Fibroblast of peridontal ligament (primary cell): ENCODE results near the gene CSNK1D.

Experiments used
- DNase-seq: peaks from one replicate; pipeline ENCODE4 v3.0.0-alpha.2; 2010; ENCODE audit errors: extremely low read depth

CSNK1D gene

DNA sequence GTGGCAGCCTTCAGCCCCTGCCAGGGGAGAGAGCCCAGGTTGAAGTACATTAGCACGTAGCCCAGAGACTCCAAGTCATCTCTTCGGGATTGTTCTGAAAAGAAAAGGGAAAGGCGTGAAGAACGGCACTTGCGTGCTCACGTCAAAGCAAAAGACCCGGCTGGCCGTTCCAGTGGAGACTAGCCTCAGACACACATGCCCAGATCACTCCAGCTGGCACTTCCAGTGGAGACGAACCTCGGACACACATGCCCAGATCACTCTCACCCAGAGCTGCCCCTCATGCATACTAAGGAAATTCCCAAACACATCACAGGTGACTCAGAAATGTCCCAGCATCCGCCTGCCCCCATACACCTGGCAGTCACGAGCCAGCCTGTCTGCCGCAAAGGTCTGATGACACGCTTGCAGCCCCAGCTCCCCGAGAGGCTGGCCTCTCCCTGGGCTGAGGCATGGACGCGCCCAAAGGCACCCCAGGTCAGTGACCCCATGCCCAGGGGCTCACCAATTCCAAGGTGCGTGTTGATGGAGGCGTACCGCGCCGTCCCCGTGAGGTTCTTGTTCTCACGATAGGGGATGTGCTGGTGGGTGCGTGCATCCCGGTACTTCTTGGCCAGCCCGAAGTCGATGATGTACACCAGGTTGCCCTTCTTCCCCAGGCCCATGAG lies 20.9 kb downstream of the CSNK1D start:
- DNase-seq, result no peak

DNA sequence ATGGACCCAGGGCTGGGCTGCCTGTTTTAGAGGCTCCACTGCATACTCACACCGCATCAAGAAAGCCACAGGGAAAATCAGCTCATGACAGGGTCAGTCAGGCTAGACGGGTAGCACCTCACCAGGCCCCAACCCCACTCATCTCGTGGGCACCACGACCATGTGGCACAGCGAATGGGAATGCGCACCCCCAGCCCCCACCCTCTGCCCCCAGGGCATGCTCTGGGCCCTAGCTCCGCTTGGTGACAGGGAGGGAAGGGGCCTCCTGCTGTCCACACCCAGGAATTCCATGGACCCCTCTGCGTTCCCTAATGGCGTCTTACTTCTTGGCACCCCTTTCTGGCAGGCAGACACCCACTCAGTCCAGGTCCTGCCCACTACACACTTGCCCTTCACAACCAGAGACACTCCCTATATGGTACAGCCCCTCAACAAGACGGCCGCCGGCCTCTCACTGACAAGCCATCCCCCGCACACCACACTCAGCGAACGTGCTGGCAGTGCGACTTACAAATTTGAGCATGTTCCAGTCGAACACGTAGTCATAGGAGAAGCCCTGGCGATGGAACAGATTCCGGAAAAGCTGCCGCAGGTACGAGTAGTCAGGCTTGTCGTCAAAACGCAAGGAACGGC lies 22.5 kb downstream of the CSNK1D start:
- no peak for DNase-seq

DNA sequence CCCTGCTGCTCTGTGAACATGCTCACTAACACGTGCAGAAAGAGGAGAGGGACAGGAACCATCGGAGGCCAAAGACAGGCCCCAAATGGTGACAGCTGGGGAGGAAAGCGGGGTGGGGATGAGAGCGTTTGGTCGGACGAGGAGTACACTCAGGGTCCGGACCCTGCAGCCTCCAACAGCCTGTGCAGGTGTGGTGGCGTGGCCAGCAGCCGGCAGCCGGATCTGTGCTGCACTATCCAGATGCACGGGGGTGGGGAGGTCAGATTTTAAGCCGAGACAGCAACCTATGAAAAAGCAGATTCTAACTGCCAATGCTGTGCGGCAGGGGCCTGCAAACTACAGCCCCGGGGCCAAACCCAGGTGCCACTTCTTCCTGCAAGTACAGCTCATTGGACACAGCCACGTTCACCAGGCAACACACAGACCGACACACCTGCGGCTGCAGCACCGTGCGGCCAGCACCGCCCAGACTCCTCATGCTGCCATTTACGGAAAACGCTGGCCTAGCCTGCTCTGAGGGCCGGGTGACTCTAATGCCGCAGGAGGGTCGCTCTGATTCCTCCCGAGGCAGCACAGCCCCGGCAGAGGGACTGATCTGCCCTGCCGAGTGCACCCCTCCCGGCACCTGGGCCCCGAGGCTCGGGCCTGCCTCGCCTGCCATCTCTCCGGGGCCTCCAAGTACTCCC lies 23.5 kb downstream of the CSNK1D start:
- no peak for DNase-seq

DNA sequence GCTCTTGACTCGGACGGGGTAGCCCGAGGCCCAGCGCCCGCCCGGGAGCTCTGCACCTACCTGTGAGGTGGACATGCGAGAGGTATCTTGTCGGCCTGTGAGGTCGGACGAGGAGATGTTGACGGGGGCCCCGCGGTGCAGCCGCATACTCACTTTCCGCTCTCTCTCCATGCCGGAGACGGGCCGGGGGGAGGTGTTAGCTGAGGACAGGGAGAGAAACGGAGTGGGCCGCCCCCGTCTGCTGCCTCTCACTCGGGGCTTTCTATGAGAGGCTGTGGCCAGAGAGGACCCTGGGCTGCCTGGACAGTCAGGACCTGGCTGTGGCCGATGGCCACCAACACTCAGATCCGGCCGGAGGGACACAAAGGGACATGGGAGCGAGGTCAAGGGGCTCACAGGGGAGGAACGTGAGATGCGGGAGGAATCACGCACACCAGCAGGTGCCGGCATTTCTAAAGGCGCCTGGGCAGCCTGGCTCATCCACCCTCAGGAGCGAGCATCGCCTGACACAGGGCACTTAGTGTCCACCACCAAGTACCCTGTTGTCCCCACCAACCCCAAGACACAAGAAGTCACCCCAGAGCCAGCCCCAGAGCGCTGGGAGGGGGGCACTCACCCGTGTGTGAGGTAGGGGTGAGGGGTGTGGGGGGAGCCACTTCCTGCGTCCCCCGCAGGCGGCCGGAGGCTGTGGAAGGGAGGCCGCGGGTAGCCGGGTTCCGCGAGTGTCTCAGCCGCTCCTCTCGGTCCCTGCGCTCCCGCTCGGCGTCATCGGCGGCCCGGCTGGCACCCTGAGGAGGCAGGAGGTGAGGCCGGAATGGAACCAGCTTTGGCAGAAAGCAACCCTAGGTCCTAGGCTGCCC lies 24.5 kb downstream of the CSNK1D start:
- no peak for DNase-seq

DNA sequence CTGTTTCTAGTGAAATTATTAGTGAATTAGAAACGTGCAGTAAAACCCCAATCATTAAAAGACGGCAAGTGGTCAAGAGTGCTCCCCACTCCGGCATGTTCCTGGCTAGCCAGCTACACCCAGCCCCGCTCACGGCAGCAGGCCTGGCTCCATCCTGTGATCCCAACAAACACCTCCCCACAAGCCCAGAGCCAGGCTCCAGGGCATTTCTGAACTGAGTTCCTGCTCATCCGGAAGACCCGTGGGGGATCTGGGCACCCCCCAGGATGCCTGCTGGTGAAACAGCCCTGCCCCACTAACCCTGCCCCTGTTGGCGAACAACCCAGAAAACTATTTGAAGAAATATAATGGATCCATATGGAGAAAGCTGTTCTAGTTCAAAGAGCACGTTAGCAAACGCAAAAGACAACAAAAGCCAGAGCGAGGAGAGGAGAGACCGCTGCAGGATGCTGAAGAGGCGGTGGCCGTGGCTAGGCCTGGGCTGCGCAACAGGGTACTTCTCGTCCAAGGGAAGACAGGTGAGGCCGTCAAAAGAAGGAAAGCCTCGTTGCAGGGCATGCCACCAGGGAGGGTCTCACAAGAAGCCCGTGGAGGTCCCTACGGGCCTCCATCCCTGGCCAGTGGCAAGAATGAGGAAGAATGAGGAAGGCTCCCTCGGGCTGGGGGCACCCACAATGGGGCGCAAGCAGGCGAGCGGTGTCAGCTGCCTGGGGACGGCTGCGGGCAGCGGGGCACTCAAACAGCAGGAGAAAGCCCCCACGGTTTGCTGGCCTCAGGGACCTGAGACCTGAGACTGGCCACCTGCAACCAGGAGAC lies 25.4 kb downstream of the CSNK1D start:
- DNase-seq, result no peak

DNA sequence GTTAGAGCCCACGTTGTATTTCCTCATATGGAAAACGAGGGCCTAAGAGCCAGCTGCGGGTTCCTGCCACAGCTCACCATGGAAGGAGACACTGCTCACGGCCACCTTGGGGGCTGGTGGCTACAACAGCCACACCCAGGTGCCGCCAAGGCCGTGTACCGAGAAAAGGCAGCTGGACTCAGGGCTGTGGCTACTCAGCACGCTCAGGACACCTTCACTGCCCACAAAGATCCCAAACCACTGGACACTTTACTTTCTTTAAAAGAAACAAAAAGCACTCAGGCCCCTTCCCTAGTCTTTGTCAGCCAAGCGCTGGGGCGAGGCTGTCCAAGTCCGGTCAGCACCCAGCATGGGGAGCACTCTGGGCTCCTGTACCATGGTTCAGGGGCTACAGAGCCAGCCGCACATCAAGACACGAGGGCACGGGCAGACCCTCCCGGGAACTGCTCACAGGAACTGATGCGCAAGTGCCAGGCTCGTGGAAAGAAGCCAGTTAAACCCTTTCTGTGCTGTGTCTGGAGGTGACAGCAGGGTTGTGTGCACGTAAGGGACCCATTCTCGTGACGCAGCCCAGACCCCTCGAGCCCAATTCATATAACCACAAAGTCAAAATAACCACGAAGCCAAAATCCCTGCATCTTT lies 26.2 kb downstream of the CSNK1D start:
- DNase-seq, result no peak

DNA sequence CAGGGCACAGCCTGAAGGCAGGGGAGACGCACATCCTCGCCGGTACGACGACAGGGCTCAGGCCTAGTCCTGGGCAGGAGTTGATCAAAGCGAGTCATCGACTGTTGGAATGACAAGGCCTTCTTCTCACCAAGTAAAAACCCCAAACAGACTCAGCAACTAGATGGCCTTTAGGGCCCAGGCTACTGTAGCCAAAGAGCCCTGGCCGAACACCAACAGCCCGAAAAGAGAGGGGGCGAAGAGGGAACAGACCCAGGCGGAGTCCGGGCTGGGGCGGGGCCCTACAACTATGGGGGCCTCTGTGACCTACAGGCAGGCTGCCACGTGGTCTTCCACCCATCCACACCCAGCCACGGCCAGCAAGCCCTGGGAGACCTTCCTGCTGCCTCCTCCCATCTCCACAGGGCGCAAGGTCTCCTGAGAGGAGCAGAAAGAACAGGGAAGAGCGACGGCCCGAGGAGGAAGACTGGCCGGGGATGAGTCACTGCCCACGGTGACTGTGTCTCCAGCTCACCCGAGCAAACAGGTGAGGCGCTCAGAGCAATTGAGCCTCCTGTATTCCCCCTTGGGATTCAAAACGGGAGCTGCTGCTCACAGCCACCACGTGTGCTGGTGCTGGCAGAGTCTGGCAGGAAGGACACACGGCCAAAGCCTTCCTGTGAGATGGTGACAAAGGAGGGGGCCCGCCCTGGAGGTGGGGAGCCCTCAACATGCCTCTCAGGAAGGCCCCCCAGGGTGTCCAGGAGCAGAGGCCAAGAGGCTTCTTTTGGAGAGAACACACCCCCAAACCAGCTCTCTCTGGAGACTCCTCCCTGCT lies 26.9 kb downstream of the CSNK1D start:
- DNase-seq, result peak; percentile 39

DNA sequence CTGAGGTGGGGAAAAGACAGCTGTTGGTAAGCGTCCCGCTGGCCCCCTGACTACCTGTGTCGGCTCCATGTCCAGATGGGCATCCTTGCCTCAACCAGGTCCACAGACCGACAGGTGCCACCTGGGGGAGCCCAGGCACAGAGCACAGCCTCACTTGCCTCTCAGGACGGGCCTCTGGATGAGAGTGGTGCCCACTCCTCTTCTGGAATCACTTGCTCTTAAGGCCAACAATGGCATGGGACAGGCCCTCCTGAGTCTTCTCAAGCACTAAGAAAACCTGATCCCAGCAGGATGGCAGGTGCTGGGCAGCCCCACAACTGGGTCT lies 27.5 kb downstream of the CSNK1D start:
- DNase-seq, result no peak

DNA sequence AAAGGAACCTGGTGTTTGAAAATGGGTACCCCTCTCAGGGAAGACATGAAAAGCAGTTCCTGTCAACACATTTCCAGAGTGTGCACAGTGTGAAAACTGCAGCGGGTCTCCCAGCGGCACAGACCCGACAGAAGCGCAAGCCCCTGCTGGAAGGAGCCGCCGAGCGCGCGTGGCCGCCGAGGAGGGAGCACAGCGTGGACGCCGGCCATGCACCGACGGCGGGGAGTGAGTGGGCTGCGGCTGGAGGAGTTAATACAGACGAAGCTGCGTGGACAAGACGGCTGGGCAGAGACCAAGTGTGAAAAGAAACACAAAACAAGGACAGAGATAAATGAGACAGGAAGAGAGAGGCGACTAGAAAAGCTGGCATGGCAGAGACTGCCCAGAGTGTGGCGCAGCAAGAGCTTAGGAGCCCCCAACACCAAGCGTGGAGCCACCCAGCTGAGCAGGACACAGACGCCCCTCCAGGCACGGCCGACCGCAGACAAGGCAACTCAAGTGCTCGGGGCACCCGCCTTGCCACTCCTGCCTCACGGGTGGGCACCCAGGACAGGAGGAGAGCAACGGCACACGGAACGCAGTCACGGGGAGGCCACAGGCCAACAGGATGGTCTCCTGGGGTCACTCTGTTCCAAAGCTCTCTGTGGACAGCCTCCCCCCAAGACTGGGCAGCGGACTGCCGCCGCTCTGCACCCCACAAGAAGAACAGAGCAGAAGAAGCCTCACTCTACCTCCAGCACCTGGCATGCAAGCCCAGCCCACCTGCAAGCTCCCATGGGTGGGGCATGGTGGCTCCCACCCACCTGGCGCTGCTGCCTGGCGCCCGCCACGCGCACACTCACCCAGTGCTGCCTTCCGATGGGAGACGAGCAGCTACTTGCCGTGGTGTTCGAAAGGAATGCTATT lies 28.1 kb downstream of the CSNK1D start:
- no peak for DNase-seq

DNA sequence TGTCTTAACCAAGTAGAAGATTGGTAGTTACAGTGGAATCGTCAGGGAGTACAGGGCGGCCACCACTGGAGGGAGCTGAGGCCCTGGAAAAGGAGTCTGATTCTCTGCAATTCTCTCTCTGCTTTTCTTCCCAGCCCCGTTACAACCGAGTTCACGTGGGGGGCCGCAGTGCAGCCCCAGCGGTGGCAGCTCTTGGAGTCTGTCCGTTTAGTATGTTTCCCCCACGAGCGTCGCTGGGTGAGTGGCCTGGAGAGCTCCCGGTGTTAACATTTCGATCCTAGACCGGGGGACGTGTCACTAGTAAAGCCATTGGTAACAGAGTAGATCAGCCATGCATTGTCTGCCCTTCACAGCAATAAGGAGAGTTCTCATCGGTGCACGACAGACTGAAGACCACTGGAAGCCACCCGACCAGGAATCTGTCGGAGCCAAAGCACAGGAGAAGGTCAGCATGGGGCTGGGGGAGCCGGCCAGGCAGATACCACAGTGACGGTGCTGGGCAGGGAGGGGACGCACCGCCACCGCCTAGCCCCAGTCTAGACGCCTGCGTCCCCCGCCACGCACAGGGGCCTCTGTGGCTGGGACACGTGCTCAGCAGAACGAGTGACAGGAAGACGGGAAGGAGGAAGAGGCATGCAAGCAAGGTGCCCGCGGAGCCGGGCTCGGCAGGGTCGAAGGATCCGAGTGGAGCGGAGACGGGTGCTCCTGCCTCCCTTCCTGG lies 28.9 kb downstream of the CSNK1D start:
- DNase-seq, result peak; percentile 56

DNA sequence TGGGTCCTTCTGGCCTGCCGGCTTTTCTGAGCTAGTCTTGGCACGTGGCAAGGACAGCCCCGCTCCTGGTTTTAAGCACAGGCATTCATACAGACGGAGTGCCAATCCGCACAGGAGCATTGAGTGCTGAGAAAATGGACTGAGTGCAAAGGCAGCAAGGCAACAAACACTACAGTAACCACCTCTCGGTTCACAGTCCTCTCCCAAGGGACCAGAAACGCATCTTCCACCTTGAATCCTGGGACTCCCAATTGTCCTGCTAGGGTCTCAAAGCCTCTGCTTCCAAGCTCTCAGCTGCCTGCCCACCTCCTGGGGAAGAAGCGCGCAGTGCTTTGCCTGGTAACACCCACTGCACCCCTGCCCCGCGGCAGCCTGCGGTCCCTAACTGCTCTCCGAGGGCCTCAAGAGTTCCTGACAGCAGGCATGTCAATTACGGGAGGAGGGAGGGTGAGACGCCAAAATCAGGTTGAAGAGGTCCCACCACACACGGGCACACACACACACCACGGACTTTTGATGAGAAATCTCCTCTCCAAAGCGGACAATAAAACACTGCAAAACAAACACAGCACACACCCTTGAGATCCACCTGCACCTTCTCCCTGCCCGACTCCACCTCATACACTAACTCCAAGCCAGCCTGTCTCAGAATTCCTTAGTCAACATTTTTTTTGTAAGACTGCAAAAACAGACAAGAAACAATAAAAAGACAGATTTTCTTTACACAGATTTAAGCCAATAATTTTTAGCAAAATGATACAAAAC lies 29.7 kb downstream of the CSNK1D start:
- no peak for DNase-seq

DNA sequence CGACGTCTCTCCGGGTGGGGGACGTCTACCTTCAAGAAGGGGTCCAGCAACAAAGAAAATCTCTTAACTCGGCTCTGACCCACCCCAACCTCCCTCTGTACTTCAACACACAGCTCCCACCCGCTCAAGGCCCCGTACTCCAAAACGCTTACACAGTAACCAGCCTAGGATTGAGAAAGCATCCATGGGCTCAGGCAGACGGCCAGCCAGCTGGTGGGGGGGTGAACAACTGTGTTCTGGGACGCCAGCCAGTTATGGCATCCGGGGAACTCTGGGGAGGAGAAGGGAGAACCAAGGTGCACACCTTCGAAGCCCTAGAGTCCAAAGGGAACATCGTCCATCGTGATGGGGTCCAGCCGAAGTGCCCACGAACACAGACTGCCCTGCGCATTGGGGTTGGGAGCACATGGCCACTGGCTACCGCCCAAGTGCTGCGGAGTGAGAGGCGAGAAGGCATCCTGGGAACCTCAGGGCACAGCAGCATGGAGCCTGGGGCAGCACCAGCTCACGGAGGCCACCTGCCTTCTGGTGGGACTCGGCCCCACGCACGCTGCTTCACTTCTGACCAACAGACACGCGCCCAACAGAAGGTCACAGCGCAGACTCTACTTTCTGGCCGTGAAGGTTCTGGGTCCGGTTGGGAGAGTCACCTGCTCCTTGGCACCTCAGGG lies 30.4 kb downstream of the CSNK1D start:
- peak; percentile 85 for DNase-seq

DNA sequence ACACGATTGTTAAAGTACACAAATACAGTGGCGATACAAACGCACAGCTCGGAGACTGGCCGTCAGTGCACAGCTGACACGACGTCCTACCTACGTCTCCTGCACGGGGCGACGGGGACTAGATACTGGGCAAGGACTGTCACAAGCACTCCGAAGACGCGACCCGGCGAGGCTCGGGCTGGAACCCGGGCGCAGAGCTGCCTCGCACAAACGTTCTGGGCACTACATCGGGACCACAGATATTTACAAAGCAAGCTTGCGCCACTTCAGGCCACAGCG lies 30.9 kb downstream of the CSNK1D start:
- no peak for DNase-seq

DNA sequence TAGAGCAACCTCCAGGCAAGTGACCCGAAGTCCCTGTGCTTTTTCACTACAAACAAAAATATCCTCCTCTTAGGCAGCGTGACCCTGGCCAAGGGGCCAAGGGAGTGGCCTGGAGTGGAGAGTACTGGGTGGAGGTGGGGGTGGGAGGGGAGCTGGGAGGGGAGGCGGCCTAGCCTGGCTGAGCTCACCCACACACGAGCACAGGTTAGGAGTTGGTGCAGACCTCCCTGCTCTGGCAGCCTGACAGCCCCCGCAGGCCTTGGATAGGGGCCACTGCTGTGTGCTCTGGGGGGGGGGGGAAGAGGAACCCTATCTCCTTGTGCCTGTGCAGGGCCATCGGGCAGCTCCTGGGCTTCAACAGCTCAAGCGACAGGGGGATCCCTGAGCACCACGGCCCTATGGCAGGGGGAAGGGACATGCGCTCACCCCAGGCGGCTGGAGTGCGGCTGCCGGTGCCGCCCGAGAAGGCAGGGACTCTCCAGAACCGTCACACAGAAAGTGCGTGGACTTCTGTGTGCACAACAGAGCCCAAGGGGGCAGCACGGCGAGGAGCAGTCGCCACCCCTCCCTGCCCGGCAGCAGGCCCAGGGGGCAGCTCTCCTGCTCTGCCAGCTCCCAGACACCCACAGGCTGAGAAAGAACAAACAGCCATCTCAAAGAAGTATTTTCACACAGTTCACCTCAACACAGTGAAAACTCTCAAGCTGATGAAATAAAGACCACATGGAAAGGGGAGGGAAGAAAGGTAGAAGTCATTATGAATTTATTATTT lies 31.4 kb downstream of the CSNK1D start:
- peak; percentile 25 for DNase-seq

DNA sequence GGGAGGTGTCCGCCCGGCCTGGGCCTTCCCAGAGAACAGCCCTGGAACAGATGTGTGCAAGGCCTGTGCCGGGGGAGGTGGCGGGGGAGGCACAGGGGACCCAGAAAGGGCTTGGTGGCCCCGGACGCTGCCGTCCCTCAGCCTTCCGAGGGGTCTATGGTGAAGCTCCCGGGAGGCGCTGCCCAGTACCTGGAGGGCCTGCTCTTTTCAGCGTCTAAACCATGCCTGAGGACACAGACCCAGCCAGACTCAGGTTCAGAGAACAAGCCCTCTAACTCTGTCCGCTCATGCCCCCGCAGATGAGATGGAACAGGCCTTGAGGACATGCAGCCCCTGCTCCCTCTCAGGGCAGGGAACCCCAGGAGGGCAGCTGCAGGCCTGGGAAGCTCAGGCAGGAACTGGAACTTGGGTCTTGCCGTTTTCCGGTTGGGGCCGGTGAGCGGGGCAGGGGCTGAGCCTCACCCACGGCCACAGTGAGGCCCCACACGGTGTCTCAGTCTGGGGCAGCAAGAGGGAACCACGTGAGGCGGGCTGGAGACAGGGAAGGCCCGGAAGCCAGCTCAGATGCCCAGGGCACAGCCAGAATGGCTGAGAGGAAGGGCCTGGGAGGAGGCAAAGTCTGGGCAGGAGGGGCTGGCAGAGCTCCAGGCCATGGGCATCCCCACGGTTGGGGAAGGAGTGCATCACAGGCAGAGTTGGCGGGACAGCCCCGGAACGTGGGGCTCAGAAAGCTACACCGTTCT lies 32.1 kb downstream of the CSNK1D start:
- peak; percentile 46 for DNase-seq
